Gastrocnemius medialis (tissue), 4 donors: ENCODE data around the gene WRAP73. TPM values are rescaled to one million over a fixed set of nuclear protein-coding genes. Genes with fewer than 3 reads are reported as not detected.

Source experiments
- ATAC-seq, 2 donors: fragments of 150-250 bp; one replicate each; pipeline ENCODE4 v1.9.1; 2016
- DNase-seq, 2 donors: peaks; one replicate each; pipeline ENCODE4 v3.0.0-alpha.2; 2019
- H3K27ac ChIP-seq, 4 donors: fragments of 200-600 bp; sonication (generic); 1 replicate in 1 of 4; 2 replicates in 3 of 4; pipeline ENCODE4 v1.5.1; 2016 to 2018; ENCODE audit warnings: mild to moderate bottlenecking in 2 of 4, moderate library complexity in 1 of 4
- H3K27me3 ChIP-seq, 3 donors: fragments of 200-600 bp; sonication (generic) in 2 of 3; 1 replicate in 1 of 3; 2 replicates in 2 of 3; pipeline versions ENCODE4 v1.5.1 to v1.6.0; 2016 to 2019; ENCODE audit warnings: mild to moderate bottlenecking in 1 of 3, moderate library complexity in 1 of 3
- H3K36me3 ChIP-seq, 2 donors: fragments of 200-600 bp; sonication (generic) in 1 of 2; one replicate each; pipeline ENCODE4 v1.5.1; 2017 to 2018
- H3K4me1 ChIP-seq, 2 donors: fragments of 200-600 bp; sonication (generic) in 1 of 2; one replicate each; pipeline ENCODE4 v1.5.1; 2016 to 2017; ENCODE audit warnings: mild to moderate bottlenecking in 2 of 2
- H3K4me3 ChIP-seq, 4 donors: fragments of 200-600 bp; sonication (generic) in 3 of 4; 1 replicate in 1 of 4; 2 replicates in 3 of 4; pipeline ENCODE4 v1.5.1; 2016 to 2019; ENCODE audit warnings: mild to moderate bottlenecking in 2 of 4
- H3K9me3 ChIP-seq, 3 donors: fragments of 200-600 bp; sonication (generic) in 2 of 3; 1 replicate in 1 of 3; 2 replicates in 2 of 3; pipeline ENCODE4 v1.5.1; 2016 to 2019
- POLR2A ChIP-seq, 2 donors: fragments of 450-650 bp; IDR thresholded peaks; one replicate each; pipeline ENCODE4 v1.6.1; 2017; ENCODE audit warnings: antibody characterized with exemption in 2 of 2, mild to moderate bottlenecking in 2 of 2, moderate library complexity in 2 of 2
- in situ Hi-C, 4 donors: fragments of 200-750 bp; cut with MboI; loops; one replicate each; pipeline versions ENCODE4 v1.15.0 to v1.8.0; 2017; ENCODE audit warnings: low sequenced_read_pairs in 4 of 4
- intact Hi-C: fragments of 100-400 bp; cut with DNase I; formaldehyde crosslinking; loops from one replicate; pipeline ENCODE4 v1.15.1; 2023; ENCODE audit warnings: low total_unique reads
- total RNA-seq, 4 donors: library from RNA; depleted of rRNA; stranded (reverse); fragments of >200 nt; gene quantifications; one replicate each; pipeline versions ENCODE4 v1.1.0 to v1.2.3, GENCODE V29; 2016
- TF ChIP-seq, protein P1 (sequence below), 5 experiments: fragments of 450-650 bp in 3 of 5; fragments of 200-600 bp in 2 of 5; sonication (generic) in 2 of 5; IDR thresholded peaks in 4 of 5; conservative IDR thresholded peaks in 1 of 5; 1 replicate in 4 of 5; 2 replicates in 1 of 5; pipeline ENCODE4 v1.5.1; 2016 to 2019; ENCODE audit warnings: antibody characterized with exemption in 5 of 5, mild to moderate bottlenecking in 3 of 5, moderate library complexity in 3 of 5

The WRAP73 gene
- total RNA-seq, 4 donors from 2014 or later = 12.7 to 16.1 (median 14.2) TPM

DNA sequence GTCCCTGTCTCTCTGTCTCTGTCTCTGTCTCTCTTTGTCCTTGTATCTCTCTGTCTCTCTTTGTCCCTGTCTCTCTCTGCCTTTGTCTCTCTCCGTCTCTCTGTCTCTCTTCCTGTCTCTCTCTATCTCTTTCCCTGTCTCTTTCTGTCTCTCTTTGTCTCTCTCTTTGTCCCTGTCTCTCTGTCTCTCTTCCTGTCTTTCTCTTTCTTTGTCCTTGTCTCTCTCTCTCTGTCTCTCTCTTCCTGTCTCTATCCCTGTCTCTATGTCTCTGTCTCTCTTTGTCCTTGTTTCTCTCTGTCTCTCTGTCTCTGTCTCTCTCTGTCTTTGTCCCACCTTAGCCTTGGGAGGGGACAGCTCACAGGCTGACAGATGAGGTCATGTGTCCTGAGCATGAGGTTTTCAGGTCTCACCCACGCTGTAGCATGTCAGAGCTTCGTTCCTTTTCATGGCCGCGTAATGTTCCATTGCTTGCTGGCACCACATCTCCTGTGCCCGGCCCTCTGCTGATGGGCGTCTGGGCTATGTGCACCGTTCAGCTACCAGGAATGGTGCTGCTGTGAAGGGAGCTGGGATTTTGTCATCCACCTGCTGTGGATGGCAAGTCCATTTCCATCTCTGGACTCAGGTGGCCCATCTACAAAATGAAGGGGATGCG lies 30.0 kb upstream of the WRAP73 start:
- Histone ChIP-seq H3K4me3 (no peak overlapping the region), H3K4me1 (no peaks in the 10 kb centered on the region), H3K27me3 (peaks cover 0 to 4% (median 0%) of the 10 kb centered on the region in 3 donors), H3K27ac (no peak overlapping the region), H3K36me3 (no peaks in the 10 kb centered on the region), H3K9me3 (no peaks in the 10 kb centered on the region)
- in situ Hi-C loops = no loop called here
- intact Hi-C loops = no loop called here
- TF ChIP-seq POLR2A (IDR thresholded peaks at IDR 0.05) = no peak
- TF ChIP-seq, protein P1, sequence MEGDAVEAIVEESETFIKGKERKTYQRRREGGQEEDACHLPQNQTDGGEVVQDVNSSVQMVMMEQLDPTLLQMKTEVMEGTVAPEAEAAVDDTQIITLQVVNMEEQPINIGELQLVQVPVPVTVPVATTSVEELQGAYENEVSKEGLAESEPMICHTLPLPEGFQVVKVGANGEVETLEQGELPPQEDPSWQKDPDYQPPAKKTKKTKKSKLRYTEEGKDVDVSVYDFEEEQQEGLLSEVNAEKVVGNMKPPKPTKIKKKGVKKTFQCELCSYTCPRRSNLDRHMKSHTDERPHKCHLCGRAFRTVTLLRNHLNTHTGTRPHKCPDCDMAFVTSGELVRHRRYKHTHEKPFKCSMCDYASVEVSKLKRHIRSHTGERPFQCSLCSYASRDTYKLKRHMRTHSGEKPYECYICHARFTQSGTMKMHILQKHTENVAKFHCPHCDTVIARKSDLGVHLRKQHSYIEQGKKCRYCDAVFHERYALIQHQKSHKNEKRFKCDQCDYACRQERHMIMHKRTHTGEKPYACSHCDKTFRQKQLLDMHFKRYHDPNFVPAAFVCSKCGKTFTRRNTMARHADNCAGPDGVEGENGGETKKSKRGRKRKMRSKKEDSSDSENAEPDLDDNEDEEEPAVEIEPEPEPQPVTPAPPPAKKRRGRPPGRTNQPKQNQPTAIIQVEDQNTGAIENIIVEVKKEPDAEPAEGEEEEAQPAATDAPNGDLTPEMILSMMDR (IDR thresholded peaks at IDR 0.05 in 4 of 5, conservative IDR thresholded peaks at IDR 0.05 in 1 of 5) = no peak
- ATAC-seq (no peak), DNase-seq (no peak)

DNA sequence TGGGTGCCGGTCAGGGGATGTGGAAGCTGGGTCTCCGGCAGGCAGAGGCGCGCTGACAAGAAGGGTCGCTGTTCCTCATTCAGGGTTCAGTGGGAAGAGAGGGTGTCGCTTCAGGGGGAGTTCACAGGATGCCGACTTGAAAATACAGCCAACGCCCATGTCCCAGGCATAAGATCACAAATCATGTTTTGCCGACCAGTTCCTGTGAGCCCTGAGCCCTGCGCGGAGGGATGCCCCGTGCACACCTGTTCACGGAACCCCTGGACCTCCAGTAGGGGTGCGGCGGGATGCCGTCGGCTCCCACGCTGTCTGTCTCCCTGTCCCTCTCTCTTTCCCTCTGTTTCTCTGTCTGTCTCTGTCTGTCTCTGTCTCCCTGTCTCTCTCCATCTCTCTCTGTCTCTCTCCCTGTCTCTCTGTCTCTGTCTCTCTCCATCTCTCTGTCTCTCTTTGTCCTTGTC lies 29.2 kb upstream of the WRAP73 start:
- no peak overlapping the region for H3K27ac ChIP-seq
- DNase-seq (no peak), ATAC-seq (no peak)
- H3K4me1 ChIP-seq = no peaks in the 10 kb centered on the region
- peaks cover 0 to 4% (median 0%) of the 10 kb centered on the region in 3 donors for H3K27me3 ChIP-seq
- H3K9me3 ChIP-seq = no peaks in the 10 kb centered on the region
- no peak for TF ChIP-seq POLR2A (IDR thresholded peaks at IDR 0.05)
- TF ChIP-seq, protein P1 (IDR thresholded peaks at IDR 0.05 in 4 of 5, conservative IDR thresholded peaks at IDR 0.05 in 1 of 5) = no peak
- no peak overlapping the region for H3K4me3 ChIP-seq
- in situ Hi-C loops (no loop called here), intact Hi-C loops (no loop called here)
- no peaks in the 10 kb centered on the region for H3K36me3 ChIP-seq

DNA sequence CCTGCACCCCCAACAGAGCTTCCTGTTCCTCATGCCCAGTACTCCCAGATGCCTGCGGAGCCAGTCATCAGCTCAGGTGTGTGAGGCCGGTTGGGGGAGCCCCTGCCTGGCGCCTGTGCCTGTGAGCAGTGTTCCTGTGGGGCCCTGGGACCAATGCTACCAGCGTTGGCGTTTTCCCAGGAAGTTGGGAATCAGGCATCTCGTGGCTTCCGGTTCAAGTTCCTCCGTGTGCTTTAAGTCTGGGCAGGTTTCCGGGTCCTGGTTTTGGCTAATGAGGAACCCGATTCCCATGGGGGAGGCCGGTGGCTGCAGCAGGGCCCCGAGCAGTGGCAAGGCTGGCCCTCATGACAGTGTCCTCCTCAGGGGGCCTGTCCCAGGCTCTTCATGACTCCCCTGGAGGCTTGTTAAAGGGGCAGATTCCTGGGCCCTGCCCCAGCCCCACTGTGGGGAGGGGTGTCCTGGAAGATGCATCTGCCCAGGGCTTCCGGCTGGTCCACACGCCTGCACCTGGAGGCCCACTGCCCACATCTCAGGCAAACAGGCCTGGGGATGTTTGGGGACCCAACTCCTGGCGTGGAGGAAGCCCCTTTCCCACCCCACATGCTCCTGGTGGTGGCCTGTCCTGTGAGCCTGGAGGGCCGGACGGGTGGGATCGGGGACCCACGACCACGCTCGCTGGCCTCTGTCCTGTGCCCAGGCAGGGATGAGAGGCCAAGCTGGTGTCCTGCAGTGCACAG lies 28.6 kb upstream of the WRAP73 start:
- no peak overlapping the region for H3K27ac ChIP-seq
- H3K9me3 ChIP-seq = no peaks in the 10 kb centered on the region
- peaks cover 0 to 4% (median 0%) of the 10 kb centered on the region in 3 donors for H3K27me3 ChIP-seq
- no peak overlapping the region for H3K4me3 ChIP-seq
- intact Hi-C loops = no loop called here
- no peaks in the 10 kb centered on the region for H3K4me1 ChIP-seq
- ATAC-seq = no peak
- no peaks in the 10 kb centered on the region for H3K36me3 ChIP-seq
- TF ChIP-seq, protein P1 (IDR thresholded peaks at IDR 0.05 in 4 of 5, conservative IDR thresholded peaks at IDR 0.05 in 1 of 5) = no peak
- TF ChIP-seq POLR2A (IDR thresholded peaks at IDR 0.05) = no peak
- no peak for DNase-seq
- in situ Hi-C loops = no loop called here

DNA sequence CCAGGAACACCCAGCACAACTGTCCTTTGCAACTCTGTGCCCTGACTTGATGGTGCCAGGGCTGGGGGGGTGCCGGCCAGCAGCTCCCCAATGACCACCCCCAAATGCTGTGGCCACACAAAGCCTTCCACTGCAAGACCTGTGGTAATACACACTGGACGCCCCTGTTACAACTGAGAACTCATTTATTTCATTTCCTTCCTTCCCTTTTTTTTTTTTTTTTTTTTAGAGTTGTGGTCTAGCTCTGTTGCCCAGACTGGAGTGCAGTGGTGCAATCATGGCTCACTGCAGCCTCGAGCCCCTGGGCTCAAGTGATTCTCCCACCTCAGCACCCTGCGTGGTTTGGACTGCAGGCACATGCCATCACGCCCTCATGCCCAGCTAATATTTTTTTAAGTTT lies 27.6 kb upstream of the WRAP73 start:
- H3K27me3 ChIP-seq = peaks cover 0 to 4% (median 0%) of the 10 kb centered on the region in 3 donors
- intact Hi-C loops (no loop called here), in situ Hi-C loops (no loop called here)
- no peak for ATAC-seq
- TF ChIP-seq, protein P1 (IDR thresholded peaks at IDR 0.05 in 4 of 5, conservative IDR thresholded peaks at IDR 0.05 in 1 of 5) = no peak
- no peak for TF ChIP-seq POLR2A (IDR thresholded peaks at IDR 0.05)
- no peak for DNase-seq
- no peak overlapping the region for H3K27ac ChIP-seq
- H3K4me1 ChIP-seq = no peaks in the 10 kb centered on the region
- H3K9me3 ChIP-seq = no peaks in the 10 kb centered on the region
- no peak overlapping the region for H3K4me3 ChIP-seq
- no peaks in the 10 kb centered on the region for H3K36me3 ChIP-seq
